ENCODE data around the gene RAPGEF5. TPM values are rescaled to one million over a fixed set of nuclear protein-coding genes. Genes with fewer than 3 reads are reported as not detected.

The RAPGEF5 gene
- total RNA-seq, 1 experiment from 2014 or later: 5.6 TPM

GRCh38 chr7:22075561-22075960 lies 281.4 kb downstream of the RAPGEF5 start:
- no peaks in the 10 kb centered on the region for H3K36me3 ChIP-seq (ENCODE audit: low read depth, low read length)
- DNase-seq (no peak), ATAC-seq (no peak)
- H3K4me2 ChIP-seq (ENCODE audit: low read length): no peak overlapping the region
- H3K27ac ChIP-seq (ENCODE audit: low read length): no peak overlapping the region
- no peaks in the 10 kb centered on the region for H4K20me1 ChIP-seq (ENCODE audit: low read length)
- H3K27me3 ChIP-seq (ENCODE audit: low read length): peaks cover 54% of the 10 kb centered on the region
- no peaks in the 10 kb centered on the region for H3K9me3 ChIP-seq (ENCODE audit: low read length)
- no peaks in the 10 kb centered on the region for H3K4me1 ChIP-seq (ENCODE audit: insufficient read depth, low read length)
- H3K4me3 ChIP-seq (ENCODE audit: low read length): no peak overlapping the region
- no peaks in the 10 kb centered on the region for H3F3A ChIP-seq (ENCODE audit: low read length, unreplicated experiment)
- TF ChIP-seq EZH2phosphoT487 (IDR thresholded peaks at IDR 0.05; ENCODE audit: borderline replicate concordance, low read length) (no peak), EZH2 (IDR thresholded peaks at IDR 0.05; ENCODE audit: low read length, unreplicated experiment) (no peak), CTCF (conservative IDR thresholded peaks at IDR 0.05; ENCODE audit: low read depth, low read length) (no peak)
- intact Hi-C loops (cut with micrococcal nuclease): no loop called here
- no peaks in the 10 kb centered on the region for H3K9me2 ChIP-seq (replicated peaks; ENCODE audit: low read length)
- CTCF ChIA-PET: no interaction called here
- H3K79me2 ChIP-seq (ENCODE audit: low read length): no peaks in the 10 kb centered on the region
- POLR2A ChIA-PET (ENCODE audit: unreplicated experiment): no interaction called here
- no peak overlapping the region for H2AFZ ChIP-seq (ENCODE audit: low read length)
- BruUV-seq (replicated peaks): no TSS peak
- H3K9ac ChIP-seq (ENCODE audit: low read length): no peak overlapping the region

DNA sequence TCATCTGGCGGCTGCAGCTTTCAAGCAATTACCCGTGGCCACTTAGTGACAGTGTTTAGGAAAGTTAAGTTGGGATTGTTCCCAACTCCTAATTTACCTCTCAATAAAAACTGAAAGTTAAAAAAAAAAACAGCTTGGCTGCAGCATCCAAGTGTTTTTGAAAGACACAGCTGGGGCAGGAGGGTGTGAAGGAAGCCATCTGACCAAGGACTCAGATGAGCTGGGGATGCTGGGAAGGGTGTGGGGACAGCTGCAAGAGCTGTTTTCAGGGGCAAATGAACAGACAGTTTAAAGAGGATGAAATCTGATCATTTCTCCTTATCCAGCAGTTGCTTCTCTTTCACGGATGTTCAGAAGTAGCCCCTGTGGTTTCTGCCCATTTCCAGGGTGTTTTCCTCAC lies 282.1 kb downstream of the RAPGEF5 start:
- no peak for TF ChIP-seq CTCF (conservative IDR thresholded peaks at IDR 0.05; ENCODE audit: low read depth, low read length)
- no peak for TF ChIP-seq EZH2 (IDR thresholded peaks at IDR 0.05; ENCODE audit: low read length, unreplicated experiment)
- no peak for TF ChIP-seq EZH2phosphoT487 (IDR thresholded peaks at IDR 0.05; ENCODE audit: borderline replicate concordance, low read length)
- Histone ChIP-seq H3K36me3 (ENCODE audit: low read depth, low read length) (no peaks in the 10 kb centered on the region), H4K20me1 (ENCODE audit: low read length) (no peaks in the 10 kb centered on the region), H3K9ac (ENCODE audit: low read length) (no peak overlapping the region), H3K4me3 (ENCODE audit: low read length) (no peak overlapping the region), H3K9me3 (ENCODE audit: low read length) (no peaks in the 10 kb centered on the region), H3K79me2 (ENCODE audit: low read length) (no peaks in the 10 kb centered on the region), H3F3A (ENCODE audit: low read length, unreplicated experiment) (no peaks in the 10 kb centered on the region), H3K27ac (ENCODE audit: low read length) (no peak overlapping the region), H3K4me2 (ENCODE audit: low read length) (no peak overlapping the region), H3K4me1 (ENCODE audit: insufficient read depth, low read length) (no peaks in the 10 kb centered on the region), H2AFZ (ENCODE audit: low read length) (no peak overlapping the region), H3K27me3 (ENCODE audit: low read length) (peaks cover 57% of the 10 kb centered on the region), H3K9me2 (replicated peaks; ENCODE audit: low read length) (no peaks in the 10 kb centered on the region)
- DNase-seq: no peak
- ATAC-seq: no peak
- ChIA-PET POLR2A (ENCODE audit: unreplicated experiment) (no interaction called here), CTCF (no interaction called here)
- BruUV-seq (replicated peaks): no TSS peak
- intact Hi-C loops (cut with micrococcal nuclease): no loop called here

Other genes starting within 250 kb of the RAPGEF5 start
- gene STEAP1B, start 143.0 kb upstream of the RAPGEF5 start, total RNA-seq (2014; rRNA removed): 0.47 TPM in 1 of 2 replicates, not detected in the other

Data from PC-3 (cell line).